Ascending aorta (tissue), 2 donors: ENCODE data around the gene CYP2C18. TPM values are rescaled to one million over a fixed set of nuclear protein-coding genes. Genes with fewer than 3 reads are reported as not detected.
"Not testable (repeated sequence)": the region's sequence is repeated elsewhere in the genome, so short reads cannot be mapped to it uniquely, and the experiment has no call there.

Source experiments
- DNase-seq, 2 donors: peaks; one replicate each; pipeline ENCODE4 v3.0.0-alpha.2; 2019; ENCODE audit warnings: low spot score in 2 of 2
- H3K27ac ChIP-seq, 2 donors: fragments of 200-600 bp; sonication (generic); one replicate each; pipeline ENCODE4 v1.5.1; 2016 to 2017; ENCODE audit warnings: mild to moderate bottlenecking in 1 of 2
- H3K27me3 ChIP-seq: fragments of 200-600 bp; sonication (generic); one replicate; pipeline ENCODE4 v1.5.1; 2017
- H3K36me3 ChIP-seq, 2 donors: fragments of 200-600 bp; sonication (generic); one replicate each; pipeline ENCODE4 v1.5.1; 2016
- H3K4me1 ChIP-seq, 2 donors: fragments of 200-600 bp; sonication (generic); one replicate each; pipeline ENCODE4 v1.5.1; 2016 to 2017; ENCODE audit warnings: mild to moderate bottlenecking in 1 of 2
- H3K4me3 ChIP-seq, 2 donors: fragments of 200-600 bp; sonication (generic); one replicate each; pipeline ENCODE4 v1.5.1; 2016 to 2017; ENCODE audit warnings: mild to moderate bottlenecking in 1 of 2
- H3K9me3 ChIP-seq, 2 donors: fragments of 200-600 bp; sonication (generic); one replicate each; pipeline ENCODE4 v1.5.1; 2016
- intact Hi-C: fragments of 100-400 bp; cut with DNase I; formaldehyde crosslinking; loops from one replicate; pipeline ENCODE4 v1.15.1; 2023
- total RNA-seq: library from RNA; depleted of rRNA; stranded (reverse); fragments of >200 nt; gene quantifications from one replicate; pipeline ENCODE4 v1.1.0, GENCODE V29; 2016
- TF ChIP-seq, protein P1 (sequence below), 3 experiments: fragments of 200-600 bp in 2 of 3; fragments of 450-650 bp in 1 of 3; sonication (generic) in 2 of 3; IDR thresholded peaks; one replicate each; pipeline ENCODE4 v1.5.1; 2016 to 2019; ENCODE audit warnings: antibody characterized with exemption in 3 of 3, mild to moderate bottlenecking in 1 of 3, moderate library complexity in 1 of 3

The CYP2C18 gene
- not detected for total RNA-seq

DNA sequence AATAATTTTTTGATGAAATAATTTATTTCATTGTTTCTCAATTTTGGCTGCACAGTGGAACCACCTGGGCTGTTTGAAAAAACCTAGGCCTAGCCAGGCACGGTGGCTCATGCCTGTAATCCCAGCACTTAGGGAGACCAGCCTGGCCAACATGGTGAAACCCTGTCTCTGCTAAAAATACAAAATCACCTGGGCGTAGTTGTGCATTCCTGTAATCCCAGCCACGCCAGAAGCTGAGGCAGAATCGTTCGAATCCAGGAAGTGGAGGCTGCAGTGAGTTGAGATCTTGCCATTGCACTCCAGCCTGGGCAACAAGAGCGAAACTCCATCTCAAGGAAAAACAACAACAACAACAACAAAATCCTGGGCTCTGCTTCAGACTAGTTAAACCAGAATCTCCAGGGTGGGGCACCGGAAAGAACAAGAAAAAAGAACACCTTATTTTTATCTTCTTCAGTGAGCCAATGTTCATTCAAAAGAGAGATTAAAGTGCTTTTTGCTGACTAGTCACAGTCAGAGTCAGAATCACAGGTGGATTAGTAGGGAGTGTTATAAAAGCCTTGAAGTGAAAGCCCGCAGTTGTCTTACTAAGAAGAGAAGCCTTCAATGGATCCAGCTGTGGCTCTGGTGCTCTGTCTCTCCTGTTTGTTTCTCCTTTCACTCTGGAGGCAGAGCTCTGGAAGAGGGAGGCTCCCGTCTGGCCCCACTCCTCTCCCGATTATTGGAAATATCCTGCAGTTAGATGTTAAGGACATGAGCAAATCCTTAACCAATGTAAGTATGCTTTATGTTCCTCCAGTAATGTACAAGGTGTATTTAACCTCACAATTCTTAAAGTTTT, at the start of gene CYP2C18:
TSS of gene CYP2C18 (plus strand) at position 516 of the 841 bp plus-strand sequence. CDS start at position 607, 91 bp downstream.
- H3K9me3 ChIP-seq: peaks cover 0 to 4% of the 10 kb centered on the region in 2 donors
- H3K36me3 ChIP-seq: no peaks in the 10 kb centered on the region
- H3K4me1 ChIP-seq: no peaks in the 10 kb centered on the region
- H3K4me3 ChIP-seq: no peak within 1 kb of the TSS
- H3K27me3 ChIP-seq: no peaks in the 10 kb centered on the region
- TF ChIP-seq, protein P1, sequence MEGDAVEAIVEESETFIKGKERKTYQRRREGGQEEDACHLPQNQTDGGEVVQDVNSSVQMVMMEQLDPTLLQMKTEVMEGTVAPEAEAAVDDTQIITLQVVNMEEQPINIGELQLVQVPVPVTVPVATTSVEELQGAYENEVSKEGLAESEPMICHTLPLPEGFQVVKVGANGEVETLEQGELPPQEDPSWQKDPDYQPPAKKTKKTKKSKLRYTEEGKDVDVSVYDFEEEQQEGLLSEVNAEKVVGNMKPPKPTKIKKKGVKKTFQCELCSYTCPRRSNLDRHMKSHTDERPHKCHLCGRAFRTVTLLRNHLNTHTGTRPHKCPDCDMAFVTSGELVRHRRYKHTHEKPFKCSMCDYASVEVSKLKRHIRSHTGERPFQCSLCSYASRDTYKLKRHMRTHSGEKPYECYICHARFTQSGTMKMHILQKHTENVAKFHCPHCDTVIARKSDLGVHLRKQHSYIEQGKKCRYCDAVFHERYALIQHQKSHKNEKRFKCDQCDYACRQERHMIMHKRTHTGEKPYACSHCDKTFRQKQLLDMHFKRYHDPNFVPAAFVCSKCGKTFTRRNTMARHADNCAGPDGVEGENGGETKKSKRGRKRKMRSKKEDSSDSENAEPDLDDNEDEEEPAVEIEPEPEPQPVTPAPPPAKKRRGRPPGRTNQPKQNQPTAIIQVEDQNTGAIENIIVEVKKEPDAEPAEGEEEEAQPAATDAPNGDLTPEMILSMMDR (IDR thresholded peaks at IDR 0.05): no peak
- intact Hi-C loops: no loop called here
- DNase-seq: no peak
- no peak within 1 kb of the TSS for H3K27ac ChIP-seq

- DNase-seq, H3K4me3 ChIP-seq, H3K27ac ChIP-seq, H3K27me3 ChIP-seq, H3K4me1 ChIP-seq, H3K36me3 ChIP-seq, intact Hi-C loops: not testable (repeated sequence)
- H3K9me3 ChIP-seq: peaks cover 0 to 16% of the 10 kb centered on the region in 2 donors
These were observed 45.4 kb upstream of the CYP2C18 start for GRCh38 chr10:94638097-94638496.

DNA sequence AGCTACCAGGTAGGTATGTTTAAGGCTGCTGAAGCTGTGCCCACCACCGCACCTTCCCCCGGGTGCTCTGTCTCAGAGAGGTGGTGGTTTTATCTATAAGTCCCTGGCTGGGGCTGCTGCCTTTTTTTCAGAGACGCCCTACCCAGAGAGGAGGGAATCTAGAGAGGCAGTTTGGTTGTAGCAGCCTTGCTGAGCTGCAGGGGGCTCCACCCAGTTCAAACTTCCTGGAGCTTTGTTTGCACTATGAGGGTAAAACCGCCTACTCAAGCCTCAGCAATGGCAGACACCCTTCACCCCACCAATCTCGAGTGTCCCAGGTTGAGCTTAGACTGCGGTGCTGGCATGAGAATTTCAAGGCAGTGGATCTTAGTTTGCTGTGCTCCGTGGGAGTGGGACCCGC, 43.6 kb upstream of the CYP2C18 start:
- no peaks in the 10 kb centered on the region for H3K36me3 ChIP-seq
- no peak for DNase-seq
- no peak overlapping the region for H3K27ac ChIP-seq
- peaks cover 0 to 15% of the 10 kb centered on the region in 2 donors for H3K9me3 ChIP-seq
- H3K27me3 ChIP-seq: no peaks in the 10 kb centered on the region
- H3K4me3 ChIP-seq: no peak overlapping the region
- intact Hi-C loops: no loop called here
- no peaks in the 10 kb centered on the region for H3K4me1 ChIP-seq
- TF ChIP-seq, protein P1 (IDR thresholded peaks at IDR 0.05): no peak

DNA sequence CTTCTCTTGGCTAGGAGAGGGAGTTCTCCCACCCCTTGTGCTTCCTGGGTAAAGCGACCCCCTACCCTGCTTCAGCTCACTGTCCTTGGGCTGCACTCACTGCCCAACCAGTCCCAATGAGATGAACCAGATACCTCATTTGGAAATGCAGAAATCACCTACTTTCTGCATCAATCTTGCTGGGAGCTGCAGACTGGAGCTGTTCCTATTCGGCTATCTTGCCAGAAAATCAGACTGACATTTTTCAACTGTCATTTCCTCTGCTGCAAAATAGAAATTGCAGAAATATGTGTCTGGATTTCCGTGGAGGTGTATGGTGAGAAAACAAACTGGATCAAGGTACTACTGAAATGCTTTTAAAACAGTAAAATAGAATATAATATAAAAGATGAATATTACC, 43.0 kb upstream of the CYP2C18 start:
- Histone ChIP-seq H3K4me1 (no peaks in the 10 kb centered on the region), H3K36me3 (no peaks in the 10 kb centered on the region), H3K27ac (no peak overlapping the region), H3K4me3 (no peak overlapping the region), H3K27me3 (no peaks in the 10 kb centered on the region), H3K9me3 (peaks cover 0 to 15% of the 10 kb centered on the region in 2 donors)
- intact Hi-C loops: no loop called here
- no peak for DNase-seq
- TF ChIP-seq, protein P1 (IDR thresholded peaks at IDR 0.05): no peak

DNA sequence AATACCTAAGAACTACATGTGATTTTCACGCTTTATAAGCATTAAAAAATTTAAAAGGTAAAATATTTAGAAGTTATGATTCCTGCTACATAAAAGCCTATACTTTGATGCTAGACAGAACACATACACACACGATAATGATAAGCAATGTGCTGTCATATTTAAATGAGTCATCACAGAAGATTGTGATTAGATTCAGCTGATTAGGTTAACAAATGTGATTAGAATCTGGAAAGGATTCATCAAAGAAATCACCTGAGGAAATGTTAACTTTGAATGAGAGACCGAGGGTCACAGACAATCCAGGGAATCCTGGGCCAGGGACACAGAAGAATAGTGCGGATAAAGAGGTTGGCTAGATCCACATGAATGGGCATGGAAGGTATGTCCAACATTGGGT, 42.0 kb upstream of the CYP2C18 start:
- Histone ChIP-seq H3K4me3 (no peak overlapping the region), H3K4me1 (no peaks in the 10 kb centered on the region), H3K27me3 (no peaks in the 10 kb centered on the region), H3K27ac (no peak overlapping the region), H3K36me3 (no peaks in the 10 kb centered on the region), H3K9me3 (peaks cover 0 to 15% of the 10 kb centered on the region in 2 donors)
- intact Hi-C loops: no loop called here
- TF ChIP-seq, protein P1 (IDR thresholded peaks at IDR 0.05): no peak
- DNase-seq: no peak

GRCh38 chr10:94644352-94644751, 39.2 kb upstream of the CYP2C18 start:
- DNase-seq: no peak
- no peak overlapping the region for H3K27ac ChIP-seq
- TF ChIP-seq, protein P1 (IDR thresholded peaks at IDR 0.05): no peak
- intact Hi-C loops: no loop called here
- H3K4me3 ChIP-seq: no peak overlapping the region
- H3K36me3 ChIP-seq: no peaks in the 10 kb centered on the region
- H3K4me1 ChIP-seq: no peaks in the 10 kb centered on the region
- peaks cover 0 to 3% of the 10 kb centered on the region in 2 donors for H3K9me3 ChIP-seq
- no peaks in the 10 kb centered on the region for H3K27me3 ChIP-seq
